ENCODE data around the gene EDA2R. TPM values are rescaled to one million over a fixed set of nuclear protein-coding genes. Genes with fewer than 3 reads are reported as not detected.

The EDA2R gene
- total RNA-seq, 1 donor from 2014 or later, result 25.3 TPM

DNA sequence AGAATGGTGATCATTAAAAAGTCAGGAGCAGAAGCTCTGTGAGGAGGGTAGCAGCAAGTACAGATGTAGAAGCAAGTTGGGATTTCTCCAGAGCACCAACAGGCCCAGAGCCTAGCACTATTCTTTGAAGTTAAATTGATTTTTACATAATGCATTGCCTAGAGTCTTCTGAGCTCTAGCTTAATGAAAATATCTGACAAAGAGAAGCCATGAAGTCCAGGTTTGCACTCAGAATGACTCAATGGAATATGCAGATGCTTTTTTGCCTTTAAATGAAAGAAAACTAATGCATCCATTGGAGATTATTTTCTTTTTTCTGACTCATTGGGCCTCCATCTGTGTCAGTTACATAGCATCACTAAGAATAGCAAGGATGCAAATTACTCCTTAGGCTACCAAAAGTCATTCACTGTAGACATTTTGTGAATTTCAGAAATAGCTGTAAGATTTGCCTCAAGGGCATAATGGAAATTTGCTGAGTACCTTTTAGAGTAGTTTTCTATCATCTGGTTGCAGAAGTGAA is 91.0 kb downstream of the EDA2R start:
- FAIRE-seq, result peak; percentile 37
- Mint-ChIP-seq H3K36me3 (ENCODE audit: low read depth, unreplicated experiment) (no peaks in the 10 kb centered on the region), H3K4me1 (ENCODE audit: low read depth, unreplicated experiment) (no peaks in the 10 kb centered on the region), H3K27ac (ENCODE audit: unreplicated experiment) (no peak overlapping the region), H3K4me3 (ENCODE audit: unreplicated experiment) (no peak overlapping the region), H3K27me3 (ENCODE audit: low read depth, unreplicated experiment) (no peaks in the 10 kb centered on the region), H3K9me3 (ENCODE audit: unreplicated experiment) (peaks cover 1% of the 10 kb centered on the region)
- H2AFZ ChIP-seq (ENCODE audit: low read depth, low read length), result no peak overlapping the region
- H3K9me3 ChIP-seq (ENCODE audit: insufficient read depth, low read depth, low read length), result no peaks in the 10 kb centered on the region
- no peaks in the 10 kb centered on the region for H3K79me2 ChIP-seq (ENCODE audit: insufficient read depth, low read length)
- no peak overlapping the region for H3K27ac ChIP-seq (ENCODE audit: low read depth, low read length)
- no peaks in the 10 kb centered on the region for H4K20me1 ChIP-seq (ENCODE audit: insufficient read depth, low read length)
- no peak overlapping the region for H3K4me2 ChIP-seq (ENCODE audit: low read length)
- no peaks in the 10 kb centered on the region for H3K27me3 ChIP-seq (ENCODE audit: insufficient read depth, low read length)
- no peak for DNase-seq (ENCODE audit: low read depth)
- H3K36me3 ChIP-seq (ENCODE audit: insufficient read depth, low read length), result no peaks in the 10 kb centered on the region
- TF ChIP-seq CTCF (IDR thresholded peaks at IDR 0.05; ENCODE audit: insufficient read depth, low read depth, low read length) (no peak), EZH2 (IDR thresholded peaks at IDR 0.05; ENCODE audit: insufficient read depth, low read length) (no peak)
- H3K4me1 ChIP-seq (ENCODE audit: insufficient read depth, low read length), result no peaks in the 10 kb centered on the region
- no peak overlapping the region for H3K4me3 ChIP-seq (ENCODE audit: insufficient read depth, low read depth, low read length)
- H3K9ac ChIP-seq (ENCODE audit: low read length), result no peak overlapping the region
